ENCODE results near the gene GFM1. TPM values are rescaled to one million over a fixed set of nuclear protein-coding genes. Genes with fewer than 3 reads are reported as not detected.
"Not testable (repeated sequence)": the region's sequence is repeated elsewhere in the genome, so short reads cannot be mapped to it uniquely, and the experiment has no call there.

The GFM1 gene
- total RNA-seq, 5 donors from 2014 or later (not counting 1 experiment from before 2014, with no cell fraction given): 39.0 to 46.8 (median 40.1) TPM

- Mint-ChIP-seq H3K27ac (no peak overlapping the region), H3K27me3 (no peaks in the 10 kb centered on the region), H3K4me3 (no peak overlapping the region), H3K36me3 (peaks cover 33% of the 10 kb centered on the region), H3K9me3 (no peaks in the 10 kb centered on the region), H3K4me1 (no peaks in the 10 kb centered on the region)
- H3K27ac ChIP-seq (ENCODE audit: low read length): no peak overlapping the region
- H3K9me3 ChIP-seq: no peaks in the 10 kb centered on the region
- H3K36me3 ChIP-seq (ENCODE audit: control insufficient read depth in 2 of 2, extremely low read depth in 1 of 2, insufficient read depth in 1 of 2, low read length in 1 of 2): peaks cover 0 to 35% of the 10 kb centered on the region in 2 donors
- WGBS (ENCODE audit: insufficient coverage): 80% methylated on average over 1 of the region's 5 CpGs
- H3K4me1 ChIP-seq (ENCODE audit: control insufficient read depth in 1 of 2, extremely low read depth in 1 of 2, insufficient read depth in 2 of 2, low read length in 2 of 2): no peaks in the 10 kb centered on the region
- POLR2A ChIA-PET: interaction anchor here in 1 of 2 donors (0.5 kb wide), 1 partner anchor 574 kb away, joined by 8 read pairs; the partner anchor contains the start of gene RSRC1
- CTCF ChIA-PET: interaction anchor here in 1 of 2 donors (0.6 to 0.9 kb wide), 3 partner anchors 35 to 136 kb away, joined by 3 to 6 read pairs (median 3); no protein-coding TSS in a partner anchor
- H3K27me3 ChIP-seq (replicated peaks in 1 of 2; ENCODE audit: control insufficient read depth in 2 of 2, extremely low read depth in 1 of 2, insufficient read depth in 2 of 2, low read length in 1 of 2): no peaks in the 10 kb centered on the region
- H3K4me3 ChIP-seq (ENCODE audit: control insufficient read depth in 1 of 2, extremely low read depth in 1 of 2, low read length in 1 of 2): no peak overlapping the region
- DNase-seq (no peak), ATAC-seq (replicated peaks in 1 of 4) (no peak)
Observed at GRCh38 chr3:158683230-158683962, 39.1 kb downstream of the GFM1 start.

DNA sequence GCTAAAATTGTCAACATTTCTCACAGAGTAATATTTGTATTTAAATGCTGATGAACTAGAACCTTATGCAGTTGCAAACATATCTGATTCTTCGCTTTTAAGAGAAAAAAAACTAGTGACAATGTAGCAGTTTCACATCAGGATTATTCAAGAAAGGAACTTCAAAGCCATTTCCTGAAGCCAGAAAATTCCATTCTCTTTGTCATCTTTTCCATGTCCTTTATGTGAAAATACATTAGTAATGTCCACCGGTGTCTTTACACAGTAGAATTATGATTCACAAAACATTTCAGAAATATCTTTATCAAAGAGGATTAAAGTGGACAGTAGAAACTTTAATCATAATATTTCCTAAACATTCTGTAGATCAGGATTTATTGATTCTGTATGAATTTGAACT lies 40.8 kb downstream of the GFM1 start:
- DNase-seq (no peak), ATAC-seq (replicated peaks in 1 of 4) (no peak)
- Histone ChIP-seq H3K36me3 (ENCODE audit: control insufficient read depth in 2 of 2, extremely low read depth in 1 of 2, insufficient read depth in 1 of 2, low read length in 1 of 2) (peaks cover 0 to 36% of the 10 kb centered on the region in 2 donors), H3K27me3 (replicated peaks in 1 of 2; ENCODE audit: control insufficient read depth in 2 of 2, extremely low read depth in 1 of 2, insufficient read depth in 2 of 2, low read length in 1 of 2) (no peaks in the 10 kb centered on the region), H3K9me3 (no peaks in the 10 kb centered on the region), H3K4me3 (ENCODE audit: control insufficient read depth in 1 of 2, extremely low read depth in 1 of 2, low read length in 1 of 2) (no peak overlapping the region), H3K4me1 (ENCODE audit: control insufficient read depth in 1 of 2, extremely low read depth in 1 of 2, insufficient read depth in 2 of 2, low read length in 2 of 2) (no peaks in the 10 kb centered on the region), H3K27ac (ENCODE audit: low read length) (no peak overlapping the region)
- H3K9me3 Mint-ChIP-seq: no peaks in the 10 kb centered on the region
- ChIA-PET CTCF (interaction anchor here in 1 of 2 donors (0.6 kb wide), 1 partner anchor 1714 kb away, joined by 11 read pairs; the partner anchor contains the start of gene IFT80), POLR2A (no interaction called here)
- peaks cover 37% of the 10 kb centered on the region for H3K36me3 Mint-ChIP-seq
- no CpG with 5 or more reads among the region's 2 CpGs for WGBS (ENCODE audit: insufficient coverage)
- H3K27me3 Mint-ChIP-seq: no peaks in the 10 kb centered on the region
- no peak overlapping the region for H3K4me3 Mint-ChIP-seq
- no peak overlapping the region for H3K27ac Mint-ChIP-seq
- no peaks in the 10 kb centered on the region for H3K4me1 Mint-ChIP-seq

GRCh38 chr3:158693866-158694456 lies 49.6 kb downstream of the GFM1 start:
- H3K27me3 ChIP-seq (replicated peaks in 1 of 2; ENCODE audit: control insufficient read depth in 2 of 2, extremely low read depth in 1 of 2, insufficient read depth in 2 of 2, low read length in 1 of 2); H3K4me3 Mint-ChIP-seq; H3K9me3 Mint-ChIP-seq; H3K27ac ChIP-seq (ENCODE audit: low read length); H3K4me1 Mint-ChIP-seq; ATAC-seq (replicated peaks in 1 of 4); CTCF ChIA-PET; H3K4me1 ChIP-seq (ENCODE audit: control insufficient read depth in 1 of 2, extremely low read depth in 1 of 2, insufficient read depth in 2 of 2, low read length in 2 of 2); H3K27me3 Mint-ChIP-seq; H3K27ac Mint-ChIP-seq; H3K4me3 ChIP-seq (ENCODE audit: control insufficient read depth in 1 of 2, extremely low read depth in 1 of 2, low read length in 1 of 2); H3K9me3 ChIP-seq; POLR2A ChIA-PET; DNase-seq: not testable (repeated sequence)
- H3K36me3 Mint-ChIP-seq: peaks cover 57% of the 10 kb centered on the region
- 75% methylated on average over 2 of the region's 3 CpGs for WGBS (ENCODE audit: insufficient coverage)
- H3K36me3 ChIP-seq (ENCODE audit: control insufficient read depth in 2 of 2, extremely low read depth in 1 of 2, insufficient read depth in 1 of 2, low read length in 1 of 2): peaks cover 0 to 32% of the 10 kb centered on the region in 2 donors

GRCh38 chr3:158696618-158697017 lies 52.3 kb downstream of the GFM1 start:
- Mint-ChIP-seq H3K4me1 (peaks cover 0 to 3% (median 2%) of the 10 kb centered on the region in 3 donors), H3K27me3 (no peaks in the 10 kb centered on the region), H3K27ac (no peak overlapping the region), H3K36me3 (peaks cover 48% of the 10 kb centered on the region), H3K4me3 (no peak overlapping the region), H3K9me3 (peaks cover 0 to 4% (median 0%) of the 10 kb centered on the region in 3 donors)
- WGBS (ENCODE audit: insufficient coverage): no CpG with 5 or more reads among the region's 2 CpGs
- DNase-seq (no peak), ATAC-seq (replicated peaks in 1 of 4) (no peak)
- H3K36me3 ChIP-seq (ENCODE audit: control insufficient read depth in 2 of 2, extremely low read depth in 1 of 2, insufficient read depth in 1 of 2, low read length in 1 of 2): peaks cover 0 to 19% of the 10 kb centered on the region in 2 donors
- no peak overlapping the region for H3K27ac ChIP-seq (ENCODE audit: low read length)
- POLR2A ChIA-PET: no interaction called here
- CTCF ChIA-PET: interaction anchor here in 1 of 2 donors (0.6 to 0.9 kb wide), 2 partner anchors 31 to 100 kb away, joined by 3 read pairs; no protein-coding TSS in a partner anchor
- H3K9me3 ChIP-seq: no peaks in the 10 kb centered on the region
- no peak overlapping the region for H3K4me3 ChIP-seq (ENCODE audit: control insufficient read depth in 1 of 2, extremely low read depth in 1 of 2, low read length in 1 of 2)
- H3K4me1 ChIP-seq (ENCODE audit: control insufficient read depth in 1 of 2, extremely low read depth in 1 of 2, insufficient read depth in 2 of 2, low read length in 2 of 2): no peaks in the 10 kb centered on the region
- H3K27me3 ChIP-seq (replicated peaks in 1 of 2; ENCODE audit: control insufficient read depth in 2 of 2, extremely low read depth in 1 of 2, insufficient read depth in 2 of 2, low read length in 1 of 2): no peaks in the 10 kb centered on the region

DNA sequence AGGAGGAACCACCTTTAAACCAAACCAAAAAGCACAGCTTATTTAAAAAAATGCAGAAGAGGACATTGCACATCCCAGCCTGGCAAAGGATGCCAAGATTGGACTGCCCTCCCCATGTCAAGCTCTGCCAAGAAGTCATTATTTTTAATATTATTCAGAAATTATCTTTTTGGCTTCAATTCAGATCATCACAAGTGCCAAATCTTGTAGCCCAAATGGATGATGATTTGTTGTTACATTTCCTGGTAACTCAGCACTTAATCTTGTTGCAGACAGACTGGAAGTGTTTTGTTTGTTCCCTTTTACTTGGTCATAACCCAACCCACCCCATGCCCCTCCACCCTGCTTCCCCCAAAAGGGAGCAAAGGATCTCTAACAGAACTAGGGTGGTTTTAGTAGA lies 56.2 kb downstream of the GFM1 start:
- no peak overlapping the region for H3K27ac Mint-ChIP-seq
- no peaks in the 10 kb centered on the region for H3K4me1 ChIP-seq (ENCODE audit: control insufficient read depth in 1 of 2, extremely low read depth in 1 of 2, insufficient read depth in 2 of 2, low read length in 2 of 2)
- peaks cover 12 to 19% (median 15%) of the 10 kb centered on the region in 3 donors for H3K4me1 Mint-ChIP-seq
- H3K9me3 Mint-ChIP-seq: no peaks in the 10 kb centered on the region
- no peak overlapping the region for H3K27ac ChIP-seq (ENCODE audit: low read length)
- H3K36me3 Mint-ChIP-seq: peaks cover 39% of the 10 kb centered on the region
- no peaks in the 10 kb centered on the region for H3K27me3 Mint-ChIP-seq
- POLR2A ChIA-PET: no interaction called here
- H3K27me3 ChIP-seq (replicated peaks in 1 of 2; ENCODE audit: control insufficient read depth in 2 of 2, extremely low read depth in 1 of 2, insufficient read depth in 2 of 2, low read length in 1 of 2): no peaks in the 10 kb centered on the region
- CTCF ChIA-PET: interaction anchor here in 1 of 2 donors (0.7 kb wide), 1 partner anchor 91 kb away, joined by 6 read pairs; no protein-coding TSS in a partner anchor
- DNase-seq: no peak
- ATAC-seq (replicated peaks in 1 of 4): no peak
- H3K4me3 Mint-ChIP-seq: no peak overlapping the region
- H3K36me3 ChIP-seq (ENCODE audit: control insufficient read depth in 2 of 2, extremely low read depth in 1 of 2, insufficient read depth in 1 of 2, low read length in 1 of 2): peaks cover 0 to 5% of the 10 kb centered on the region in 2 donors
- H3K4me3 ChIP-seq (ENCODE audit: control insufficient read depth in 1 of 2, extremely low read depth in 1 of 2, low read length in 1 of 2): no peak overlapping the region
- no peaks in the 10 kb centered on the region for H3K9me3 ChIP-seq

- WGBS (ENCODE audit: insufficient coverage): no CpG with 5 or more reads among the region's 4 CpGs
- ChIA-PET CTCF (interaction anchor here in 1 of 2 donors (0.6 to 0.7 kb wide), 3 partner anchors 22 to 92 kb away, joined by 3 to 6 read pairs (median 3); no protein-coding TSS in a partner anchor), POLR2A (no interaction called here)
- no peaks in the 10 kb centered on the region for H3K9me3 ChIP-seq
- no peak overlapping the region for H3K4me3 Mint-ChIP-seq
- H3K36me3 Mint-ChIP-seq: peaks cover 42% of the 10 kb centered on the region
- peaks cover 0 to 5% of the 10 kb centered on the region in 2 donors for H3K36me3 ChIP-seq (ENCODE audit: control insufficient read depth in 2 of 2, extremely low read depth in 1 of 2, insufficient read depth in 1 of 2, low read length in 1 of 2)
- no peaks in the 10 kb centered on the region for H3K27me3 Mint-ChIP-seq
- H3K27ac Mint-ChIP-seq: no peak overlapping the region
- no peak for ATAC-seq (replicated peaks in 1 of 4)
- no peak overlapping the region for H3K27ac ChIP-seq (ENCODE audit: low read length)
- no peak for DNase-seq
- H3K4me3 ChIP-seq (ENCODE audit: control insufficient read depth in 1 of 2, extremely low read depth in 1 of 2, low read length in 1 of 2): no peak overlapping the region
- H3K4me1 ChIP-seq (ENCODE audit: control insufficient read depth in 1 of 2, extremely low read depth in 1 of 2, insufficient read depth in 2 of 2, low read length in 2 of 2): no peaks in the 10 kb centered on the region
- no peaks in the 10 kb centered on the region for H3K27me3 ChIP-seq (replicated peaks in 1 of 2; ENCODE audit: control insufficient read depth in 2 of 2, extremely low read depth in 1 of 2, insufficient read depth in 2 of 2, low read length in 1 of 2)
- H3K9me3 Mint-ChIP-seq: no peaks in the 10 kb centered on the region
- peaks cover 12 to 19% (median 15%) of the 10 kb centered on the region in 3 donors for H3K4me1 Mint-ChIP-seq
Observed at GRCh38 chr3:158701420-158702065, 57.2 kb downstream of the GFM1 start.

Data from T-cell (primary cell).